HepG2 (cell line): Measurements from ENCODE around the gene C6orf136. TPM values are rescaled to one million over a fixed set of nuclear protein-coding genes. Genes with fewer than 3 reads are reported as not detected.

ENCODE experiments used
- ELF1 ChIP-seq: sonication (generic); formaldehyde crosslinking; IDR thresholded peaks from 2 replicates; pipeline ENCODE4 v1.4.0; 2020; ENCODE audit warnings: missing genetic modification reagents
- ELF4 ChIP-seq: sonication (generic); formaldehyde crosslinking; IDR thresholded peaks from 2 replicates; pipeline ENCODE4 v1.5.0; 2020; ENCODE audit warnings: missing genetic modification reagents, mild to moderate bottlenecking, moderate library complexity, borderline replicate concordance
- HIVEP1 ChIP-seq: sonication (generic); formaldehyde crosslinking; IDR thresholded peaks from 2 replicates; pipeline ENCODE4 v1.4.0; 2020; ENCODE audit warnings: mild to moderate bottlenecking, missing genetic modification reagents
- HOXA3 ChIP-seq: sonication (generic); formaldehyde crosslinking; IDR thresholded peaks from 2 replicates; pipeline ENCODE4 v1.5.0; 2020; ENCODE audit warnings: missing genetic modification reagents
- NFRKB ChIP-seq: fragments of 450-650 bp; IDR thresholded peaks from 2 replicates; pipeline ENCODE4 v1.6.1; 2017
- NR2F1 ChIP-seq, 2 experiments: fragments of 450-650 bp in 1 of 2; formaldehyde crosslinking in 1 of 2; IDR thresholded peaks; 2 replicates each; pipeline versions ENCODE4 v1.5.0 to v1.6.1; 2016 to 2020; ENCODE audit warnings: mild to moderate bottlenecking in 1 of 2, missing compliant biosample characterization in 1 of 2, missing genetic modification reagents in 1 of 2, moderate library complexity in 1 of 2
- RARA ChIP-seq: IDR thresholded peaks from 2 replicates; pipeline ENCODE4 v1.6.1; 2016; ENCODE audit warnings: missing genetic modification reagents, missing compliant biosample characterization
- SCMH1 ChIP-seq: sonication (generic); formaldehyde crosslinking; IDR thresholded peaks from 2 replicates; pipeline ENCODE4 v1.9.0; 2021; ENCODE audit warnings: missing genetic modification reagents, mild to moderate bottlenecking, borderline replicate concordance
- SRSF4 ChIP-seq: fragments of 200-400 bp; formaldehyde crosslinking; IDR thresholded peaks from one replicate; pipeline ENCODE4 v1.6.1; 2018; ENCODE audit warnings: mild to moderate bottlenecking, low read depth, low read length, moderate library complexity; ENCODE audit not compliant: poor library complexity, severe bottlenecking
- TFAP4 ChIP-seq: sonication (generic); IDR thresholded peaks from 2 replicates; pipeline ENCODE4 v1.6.1; 2016; ENCODE audit warnings: low read depth, borderline replicate concordance
- XRCC5 ChIP-seq: fragments of 200-400 bp; formaldehyde crosslinking; optimal IDR thresholded peaks from 2 replicates; pipeline ENCODE3; 2017; ENCODE audit warnings: mild to moderate bottlenecking, low read length
- ZBTB49 ChIP-seq: sonication (generic); formaldehyde crosslinking; IDR thresholded peaks from 2 replicates; pipeline ENCODE4 v1.4.0; 2020; ENCODE audit warnings: missing genetic modification reagents, borderline replicate concordance
- ZNF264 ChIP-seq: sonication (generic); formaldehyde crosslinking; IDR thresholded peaks from 2 replicates; pipeline ENCODE4 v1.4.0; 2020; ENCODE audit warnings: missing genetic modification reagents
- ZNF343 ChIP-seq: sonication (generic); formaldehyde crosslinking; IDR thresholded peaks from 2 replicates; pipeline ENCODE4 v1.4.0; 2020; ENCODE audit warnings: mild to moderate bottlenecking, missing genetic modification reagents
- ZNF354B ChIP-seq: sonication (generic); formaldehyde crosslinking; IDR thresholded peaks from 2 replicates; pipeline ENCODE4 v1.8.0; 2022; ENCODE audit warnings: mild to moderate bottlenecking, missing genetic modification reagents
- ZNF574 ChIP-seq: sonication (generic); formaldehyde crosslinking; IDR thresholded peaks from 2 replicates; pipeline ENCODE4 v1.4.0; 2020; ENCODE audit warnings: missing genetic modification reagents
- ZNF792 ChIP-seq: IDR thresholded peaks from 2 replicates; pipeline ENCODE4 v1.6.1; 2016
- polyA plus RNA-seq, 8 experiments: library from polyadenylated mRNA; depleted of rRNA in 3 of 8; stranded (reverse) in 7 of 8; unstranded in 1 of 8; fragments of >200 nt; fragmentation: Illumina TruSeq in 4 of 8; extraction: Trizol in 4 of 8; gene quantifications; 2 replicates each; pipeline versions ENCODE4 v1.2.1 to v1.2.3, GENCODE V29; 2011 to 2016; ENCODE audit warnings: low read depth in 4 of 8, missing spikeins in 1 of 8, mixed read lengths in 1 of 8; ENCODE audit not compliant: insufficient read depth in 1 of 8
- total RNA-seq, 5 experiments: library from RNA; depleted of rRNA; stranded (reverse); fragments of >200 nt; fragmentation: Illumina TruSeq; extraction: Trizol; gene quantifications; 2 replicates each; pipeline ENCODE4 v1.2.3, GENCODE V29; 2016; ENCODE audit warnings: low read depth in 1 of 5
- TF ChIP-seq, protein P1 (sequence below), 2 experiments: fragments of 450-650 bp in 1 of 2; sonication (generic) in 1 of 2; formaldehyde crosslinking; IDR thresholded peaks; 2 replicates each; pipeline versions ENCODE4 v1.5.0 to v1.8.0; 2020 to 2022; ENCODE audit warnings: mild to moderate bottlenecking in 1 of 2, missing genetic modification reagents in 1 of 2
- TF ChIP-seq, protein P2 (sequence below): IDR thresholded peaks from 2 replicates; pipeline ENCODE4 v1.6.1; 2016; ENCODE audit warnings: missing biosample characterization, missing genetic modification reagents, low read depth
- TF ChIP-seq, protein P3 (sequence below): IDR thresholded peaks from 2 replicates; pipeline ENCODE4 v1.6.1; 2016; ENCODE audit warnings: missing compliant biosample characterization, missing genetic modification reagents, borderline replicate concordance

The C6orf136 gene
- total and polyA plus RNA-seq, 2 of the 13 experiments (the other 11 are each of a cell fraction or from before 2014, with no cell fraction given) = 12.0 to 26.2 TPM

- TF ChIP-seq RARA (CRISPR knock-in tag) (peak; percentile 5; the same call in 1 of the 2 replicates), ZBTB49 (CRISPR knock-in tag) (no peak), ZNF264 (CRISPR knock-in tag) (no peak; the same call in 1 of the 2 replicates), HIVEP1 (CRISPR knock-in tag) (no peak), NR2F1 (CRISPR knock-in tag; IDR thresholded peaks at IDR 0.05) (no peak), ZNF792 (CRISPR knock-in tag) (no peak), ELF4 (CRISPR knock-in tag) (peak; percentile 64; the same call in 1 of the 2 replicates), ELF1 (CRISPR knock-in tag) (no peak), ZNF354B (CRISPR knock-in tag) (no peak), ZNF574 (CRISPR knock-in tag) (peak; percentile 70), ZNF343 (no peak), TFAP4 (no peak), XRCC5 (peak; percentile 55), NFRKB (peak; percentile 98), SRSF4 (no peak), HOXA3 (CRISPR knock-in tag) (peak; percentile 78), SCMH1 (CRISPR knock-in tag) (no peak)
- TF ChIP-seq, protein P1, sequence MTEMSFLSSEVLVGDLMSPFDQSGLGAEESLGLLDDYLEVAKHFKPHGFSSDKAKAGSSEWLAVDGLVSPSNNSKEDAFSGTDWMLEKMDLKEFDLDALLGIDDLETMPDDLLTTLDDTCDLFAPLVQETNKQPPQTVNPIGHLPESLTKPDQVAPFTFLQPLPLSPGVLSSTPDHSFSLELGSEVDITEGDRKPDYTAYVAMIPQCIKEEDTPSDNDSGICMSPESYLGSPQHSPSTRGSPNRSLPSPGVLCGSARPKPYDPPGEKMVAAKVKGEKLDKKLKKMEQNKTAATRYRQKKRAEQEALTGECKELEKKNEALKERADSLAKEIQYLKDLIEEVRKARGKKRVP (CRISPR knock-in tag; IDR thresholded peaks at IDR 0.05) = peak in 1 of 2 experiments; percentile 95; a peak in 2 of 4 replicates
- TF ChIP-seq, protein P2, sequence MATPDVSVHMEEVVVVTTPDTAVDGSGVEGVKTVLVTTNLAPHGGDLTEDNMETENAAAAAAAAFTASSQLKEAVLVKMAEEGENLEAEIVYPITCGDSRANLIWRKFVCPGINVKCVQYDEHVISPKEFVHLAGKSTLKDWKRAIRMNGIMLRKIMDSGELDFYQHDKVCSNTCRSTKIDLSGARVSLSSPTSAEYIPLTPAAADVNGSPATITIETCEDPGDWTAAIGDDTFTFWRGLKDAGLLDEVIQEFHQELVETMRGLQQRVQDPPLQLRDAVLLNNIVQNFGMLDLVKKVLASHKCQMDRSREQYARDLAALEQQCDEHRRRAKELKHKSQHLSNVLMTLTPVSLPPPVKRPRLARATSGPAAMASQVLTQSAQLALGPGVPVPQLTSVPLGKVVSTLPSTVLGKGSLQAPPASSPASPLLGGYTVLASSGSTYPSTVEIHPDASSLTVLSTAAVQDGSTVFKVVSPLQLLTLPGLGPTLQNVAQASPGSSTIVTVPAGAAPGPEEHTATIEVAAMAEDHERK (CRISPR knock-in tag) = 0 out of 2 replicates have a peak, but pooled peaks have one; percentile 2
- TF ChIP-seq, protein P3, sequence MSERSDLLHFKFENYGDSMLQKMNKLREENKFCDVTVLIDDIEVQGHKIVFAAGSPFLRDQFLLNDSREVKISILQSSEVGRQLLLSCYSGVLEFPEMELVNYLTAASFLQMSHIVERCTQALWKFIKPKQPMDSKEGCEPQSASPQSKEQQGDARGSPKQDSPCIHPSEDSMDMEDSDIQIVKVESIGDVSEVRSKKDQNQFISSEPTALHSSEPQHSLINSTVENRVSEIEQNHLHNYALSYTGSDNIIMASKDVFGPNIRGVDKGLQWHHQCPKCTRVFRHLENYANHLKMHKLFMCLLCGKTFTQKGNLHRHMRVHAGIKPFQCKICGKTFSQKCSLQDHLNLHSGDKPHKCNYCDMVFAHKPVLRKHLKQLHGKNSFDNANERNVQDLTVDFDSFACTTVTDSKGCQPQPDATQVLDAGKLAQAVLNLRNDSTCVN (CRISPR knock-in tag) = no peak
These were observed 32.1 kb upstream of the C6orf136 start (continued) for GRCh38 chr6:30614843-30615218.
